GM12878 (cell line): ENCODE measurements around the gene MAST1. TPM values are rescaled to one million over a fixed set of nuclear protein-coding genes. Genes with fewer than 3 reads are reported as not detected.

Experiments
- ATF3 ChIP-seq: IDR thresholded peaks from 2 replicates; pipeline ENCODE4 v1.6.1; 2011; ENCODE audit warnings: low read depth, mild to moderate bottlenecking, low read length, moderate library complexity, borderline replicate concordance; ENCODE audit errors: extremely low read depth
- BACH1 ChIP-seq: fragments of 450-650 bp; IDR thresholded peaks from 2 replicates; pipeline ENCODE4 v1.6.1; 2017; ENCODE audit warnings: mild to moderate bottlenecking, borderline replicate concordance
- CBX3 ChIP-seq: fragments of 200-600 bp; sonication (generic); IDR thresholded peaks from 2 replicates; pipeline ENCODE4 v1.6.1; 2016; ENCODE audit warnings: low read depth, borderline replicate concordance
- CBX5 ChIP-seq: sonication (generic); IDR thresholded peaks from 2 replicates; pipeline ENCODE4 v1.6.1; 2016; ENCODE audit warnings: low read depth, moderate library complexity, mild to moderate bottlenecking, inconsistent platforms
- CREM ChIP-seq: IDR thresholded peaks from 2 replicates; pipeline ENCODE4 v1.6.1; 2014; ENCODE audit warnings: antibody characterized with exemption, low read depth
- CUX1 ChIP-seq: IDR thresholded peaks from 2 replicates; pipeline ENCODE4 v1.6.1; 2012; ENCODE audit warnings: improper control_type of control experiment, low read depth, low read length; ENCODE audit not compliant: insufficient replicate concordance
- E4F1 ChIP-seq: fragments of 450-650 bp; IDR thresholded peaks from 2 replicates; pipeline ENCODE4 v1.6.1; 2018; ENCODE audit warnings: borderline replicate concordance, mild to moderate bottlenecking; ENCODE audit not compliant: partially characterized antibody
- KDM1A ChIP-seq: fragments of 200-600 bp; sonication (generic); IDR thresholded peaks from 2 replicates; pipeline ENCODE4 v1.6.1; 2016; ENCODE audit warnings: borderline replicate concordance
- MLLT1 ChIP-seq: fragments of 450-650 bp; IDR thresholded peaks from 2 replicates; pipeline ENCODE4 v1.6.1; 2016; ENCODE audit warnings: mild to moderate bottlenecking
- RAD21 ChIP-seq: IDR thresholded peaks from 2 replicates; pipeline ENCODE4 v1.6.1; 2011; ENCODE audit warnings: mild to moderate bottlenecking, low read depth, low read length, moderate library complexity; ENCODE audit not compliant: insufficient read depth
- SREBF2 ChIP-seq: IDR thresholded peaks from 2 replicates; pipeline ENCODE4 v1.6.1; 2012; ENCODE audit warnings: mild to moderate bottlenecking, low read length
- TBL1XR1 ChIP-seq: IDR thresholded peaks from 2 replicates; pipeline ENCODE4 v1.6.1; 2012; ENCODE audit warnings: low read depth, low read length, improper control_type of control experiment
- ZNF217 ChIP-seq: fragments of 450-650 bp; IDR thresholded peaks from 2 replicates; pipeline ENCODE4 v1.6.1; 2017; ENCODE audit warnings: antibody characterized with exemption, mild to moderate bottlenecking
- polyA plus RNA-seq, 11 experiments: library from polyadenylated mRNA; depleted of rRNA in 4 of 11; unstranded in 6 of 11; stranded (reverse) in 5 of 11; fragments of >200 nt; fragmentation: Nextera tagmentation in 4 of 11; fragmentation: Illumina TruSeq in 1 of 11; extraction: Ambion mirVana in 4 of 11; extraction: Trizol in 1 of 11; gene quantifications; 1 replicate in 1 of 11; 2 replicates in 10 of 11; pipeline versions ENCODE4 v1.2.1 to v1.2.3, GENCODE V29; 2011 to 2016; ENCODE audit warnings: inconsistent platforms in 2 of 11, missing spikeins in 2 of 11, low read depth in 1 of 11
- total RNA-seq, 4 experiments: library from RNA; depleted of rRNA in 3 of 4; stranded (reverse); fragments of >200 nt in 3 of 4; fragmentation: Illumina TruSeq in 1 of 4; extraction: Trizol in 1 of 4; gene quantifications; 2 replicates each; pipeline versions ENCODE4 v1.2.1 to v1.2.3, GENCODE V29; 2013 to 2021

MAST1 gene
- total and polyA plus RNA-seq, 10 of the 15 experiments (the other 5 are each of a cell fraction or from before 2014, with no cell fraction given), result 0.08 to 0.79 (median 0.44) TPM; not detected in 1

GRCh38 chr19:12886969-12887747 lies 48.8 kb downstream of the MAST1 start, which contains the start of gene KLF1 (continued):
- TF ChIP-seq CUX1 (no peak), ATF3 (no peak), CREM (no peak), SREBF2 (no peak), CBX5 (no peak), BACH1 (no peak), ZNF217 (no peak), E4F1 (no peak), RAD21 (no peak), CBX3 (no peak), TBL1XR1 (no peak), MLLT1 (no peak), KDM1A (no peak)
